Astrocyte (in vitro differentiated cells and primary cell): ENCODE results near the gene PNPLA3.

ENCODE experiments used
- EZH2 ChIP-seq: IDR thresholded peaks from 2 replicates; pipeline ENCODE4 v1.6.1; 2012; ENCODE audit warnings: mild to moderate bottlenecking, low read length, inconsistent platforms; ENCODE audit not compliant: insufficient read depth
- TF ChIP-seq, protein P1 (sequence below): IDR thresholded peaks from 2 replicates; pipeline ENCODE4 v1.5.1; 2011; ENCODE audit warnings: low read depth, mild to moderate bottlenecking, inconsistent platforms, low read length, moderate library complexity; ENCODE audit not compliant: insufficient read depth

GRCh38 chr22:43924877-43925276 lies 1.3 kb downstream of the PNPLA3 start:
- TF ChIP-seq, protein P1, sequence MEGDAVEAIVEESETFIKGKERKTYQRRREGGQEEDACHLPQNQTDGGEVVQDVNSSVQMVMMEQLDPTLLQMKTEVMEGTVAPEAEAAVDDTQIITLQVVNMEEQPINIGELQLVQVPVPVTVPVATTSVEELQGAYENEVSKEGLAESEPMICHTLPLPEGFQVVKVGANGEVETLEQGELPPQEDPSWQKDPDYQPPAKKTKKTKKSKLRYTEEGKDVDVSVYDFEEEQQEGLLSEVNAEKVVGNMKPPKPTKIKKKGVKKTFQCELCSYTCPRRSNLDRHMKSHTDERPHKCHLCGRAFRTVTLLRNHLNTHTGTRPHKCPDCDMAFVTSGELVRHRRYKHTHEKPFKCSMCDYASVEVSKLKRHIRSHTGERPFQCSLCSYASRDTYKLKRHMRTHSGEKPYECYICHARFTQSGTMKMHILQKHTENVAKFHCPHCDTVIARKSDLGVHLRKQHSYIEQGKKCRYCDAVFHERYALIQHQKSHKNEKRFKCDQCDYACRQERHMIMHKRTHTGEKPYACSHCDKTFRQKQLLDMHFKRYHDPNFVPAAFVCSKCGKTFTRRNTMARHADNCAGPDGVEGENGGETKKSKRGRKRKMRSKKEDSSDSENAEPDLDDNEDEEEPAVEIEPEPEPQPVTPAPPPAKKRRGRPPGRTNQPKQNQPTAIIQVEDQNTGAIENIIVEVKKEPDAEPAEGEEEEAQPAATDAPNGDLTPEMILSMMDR = no peak
- TF ChIP-seq EZH2 = no peak
